CD14-positive monocyte (primary cell): ENCODE data around the gene LYPLA2. TPM values are rescaled to one million over a fixed set of nuclear protein-coding genes. Genes with fewer than 3 reads are reported as not detected.
A peak's percentile ranks its signal among the peaks of the same experiment; 100 is the strongest.

ENCODE experiments used
- DNase-seq, 3 donors: peaks; one replicate each; pipeline ENCODE4 v3.0.0-alpha.2; 2011 to 2022
- H2AFZ ChIP-seq: 2 replicates; pipeline ENCODE4 v1.6.0; 2012; ENCODE audit warnings: mild to moderate bottlenecking, low read depth, low read length, inconsistent platforms; ENCODE audit not compliant: insufficient read depth, poor library complexity, severe bottlenecking
- H3K27ac ChIP-seq, 2 donors: 1 replicate in 1 of 2; 2 replicates in 1 of 2; pipeline ENCODE4 v1.5.1; 2012 to 2013; ENCODE audit warnings: low read length in 2 of 2, control low read depth in 1 of 2, inconsistent platforms in 1 of 2, low read depth in 1 of 2, mild to moderate bottlenecking in 1 of 2
- H3K27me3 ChIP-seq, 2 donors: one replicate each; pipeline versions ENCODE4 v1.6.0 to v1.6.1; 2011 to 2013; ENCODE audit warnings: low read length in 2 of 2; ENCODE audit not compliant: control insufficient read depth in 2 of 2, insufficient read depth in 2 of 2
- H3K36me3 ChIP-seq, 2 donors: replicated peaks in 1 of 2; 1 replicate in 1 of 2; 2 replicates in 1 of 2; pipeline versions ENCODE4 v1.5.1 to v1.6.1; 2012 to 2013; ENCODE audit warnings: low read length in 2 of 2, control low read depth in 1 of 2, inconsistent platforms in 1 of 2, mild to moderate bottlenecking in 1 of 2; ENCODE audit not compliant: insufficient read depth in 2 of 2, control insufficient read depth in 1 of 2
- H3K4me1 ChIP-seq, 2 donors: 1 replicate in 1 of 2; 2 replicates in 1 of 2; pipeline versions ENCODE4 v1.5.1 to v1.6.1; 2012 to 2013; ENCODE audit warnings: low read length in 2 of 2, control low read depth in 1 of 2, inconsistent platforms in 1 of 2, mild to moderate bottlenecking in 1 of 2, moderate library complexity in 1 of 2; ENCODE audit not compliant: insufficient read depth in 2 of 2, control insufficient read depth in 1 of 2
- H3K4me2 ChIP-seq: replicated peaks from 2 replicates; pipeline ENCODE3; 2012; ENCODE audit warnings: low read length, moderate library complexity, mild to moderate bottlenecking; ENCODE audit not compliant: poor library complexity, severe bottlenecking; ENCODE audit errors: extremely low read depth
- H3K4me3 ChIP-seq, 3 experiments: fragments of 200-600 bp in 1 of 3; sonication (generic) in 1 of 3; replicated peaks in 1 of 3; 1 replicate in 2 of 3; 2 replicates in 1 of 3; pipeline ENCODE4 v1.5.1; 2011 to 2013; ENCODE audit warnings: low read length in 3 of 3, mild to moderate bottlenecking in 3 of 3, control low read depth in 2 of 3, low read depth in 2 of 3, inconsistent platforms in 1 of 3, moderate library complexity in 1 of 3
- H3K79me2 ChIP-seq: 2 replicates; pipeline ENCODE4 v1.6.0; 2012; ENCODE audit warnings: mild to moderate bottlenecking, control low read depth, inconsistent platforms, low read length, moderate library complexity; ENCODE audit not compliant: insufficient read depth
- H3K9ac ChIP-seq: 2 replicates; pipeline ENCODE4 v1.6.0; 2017; ENCODE audit warnings: low read length, mild to moderate bottlenecking; ENCODE audit not compliant: insufficient read depth, poor library complexity, severe bottlenecking
- H3K9me3 ChIP-seq, 2 donors: replicated peaks in 1 of 2; 1 replicate in 1 of 2; 2 replicates in 1 of 2; pipeline versions ENCODE4 v1.5.1 to v1.6.1; 2012 to 2013; ENCODE audit warnings: low read length in 2 of 2, control low read depth in 1 of 2; ENCODE audit not compliant: control insufficient read depth in 1 of 2, insufficient read depth in 1 of 2
- H4K20me1 ChIP-seq: 2 replicates; pipeline ENCODE4 v1.6.0; 2012; ENCODE audit warnings: mild to moderate bottlenecking, low read length, control low read depth, moderate library complexity; ENCODE audit not compliant: insufficient read depth
- H3K27ac Mint-ChIP-seq, 7 donors: one replicate each; pipeline ENCODE4 v1.8.0; 2020; ENCODE audit warnings: mild to moderate bottlenecking in 7 of 7, mixed read lengths in 7 of 7, moderate library complexity in 6 of 7, inconsistent platforms in 2 of 7
- H3K27me3 Mint-ChIP-seq, 3 donors: one replicate each; pipeline ENCODE4 v1.8.0; 2021 to 2022; ENCODE audit warnings: low read depth in 3 of 3, mild to moderate bottlenecking in 3 of 3, mixed read lengths in 3 of 3, moderate library complexity in 3 of 3, inconsistent platforms in 1 of 3
- H3K36me3 Mint-ChIP-seq, 2 donors: one replicate each; pipeline ENCODE4 v1.8.0; 2020; ENCODE audit warnings: mixed read lengths in 2 of 2, inconsistent platforms in 1 of 2, mild to moderate bottlenecking in 1 of 2
- H3K4me1 Mint-ChIP-seq: one replicate; pipeline ENCODE4 v1.8.0; 2020; ENCODE audit warnings: mild to moderate bottlenecking, mixed read lengths
- H3K4me3 Mint-ChIP-seq, 2 donors: one replicate each; pipeline ENCODE4 v1.8.0; 2020; ENCODE audit warnings: mild to moderate bottlenecking in 2 of 2, mixed read lengths in 2 of 2, moderate library complexity in 1 of 2
- H3K9me3 Mint-ChIP-seq, 7 donors: one replicate each; pipeline ENCODE4 v1.8.0; 2020 to 2022; ENCODE audit warnings: mixed read lengths in 7 of 7, mild to moderate bottlenecking in 6 of 7, moderate library complexity in 6 of 7, inconsistent platforms in 2 of 7
- CTCF ChIP-seq: fragments of 200-600 bp; IDR thresholded peaks from one replicate; pipeline ENCODE4 v1.8.0; 2022; ENCODE audit warnings: antibody characterized with exemption, mild to moderate bottlenecking
- WGBS: methylation state at CpG from one replicate; pipeline ENCODE4 v1.1.5; 2013; ENCODE audit warnings: missing lambda C conversion rate; ENCODE audit not compliant: insufficient coverage; 5-methylcytosine and 5-hydroxymethylcytosine counted together
- intact Hi-C, 2 donors: fragments of 100-400 bp; cut with micrococcal nuclease; formaldehyde crosslinking; loops; one replicate each; pipeline versions ENCODE4 v1.15.0 to v1.15.1; 2023
- polyA plus RNA-seq, 3 donors: library from polyadenylated mRNA; depleted of rRNA in 1 of 3; unstranded in 2 of 3; stranded (reverse) in 1 of 3; fragments of 300-500 nt in 2 of 3; fragments of >200 nt in 1 of 3; fragmentation: Illumina TruSeq in 2 of 3; gene quantifications; 1 replicate in 2 of 3; 2 replicates in 1 of 3; pipeline ENCODE4 v1.2.3, GENCODE V29; 2012 to 2021

The LYPLA2 gene
- polyA plus RNA-seq, 3 donors = 68.3 to 86.7 (median 74.1) TPM

GRCh38 chr1:23797478-23798448, 6.8 kb downstream of the LYPLA2 start:
- H3K9me3 Mint-ChIP-seq = no peaks in the 10 kb centered on the region
- no peak overlapping the region for H3K9ac ChIP-seq
- intact Hi-C loops = no loop called here
- peaks cover 12% of the 10 kb centered on the region for H3K79me2 ChIP-seq
- peaks cover 36 to 60% of the 10 kb centered on the region in 2 donors for H3K36me3 ChIP-seq
- H3K4me2 ChIP-seq = no peak overlapping the region
- no peak overlapping the region for H2AFZ ChIP-seq
- peak overlapping the region in 1 of 2 donors; percentile 31 for H3K4me3 Mint-ChIP-seq
- peaks cover 9% of the 10 kb centered on the region for H4K20me1 ChIP-seq
- no peaks in the 10 kb centered on the region for H3K27me3 ChIP-seq
- H3K36me3 Mint-ChIP-seq = peaks cover 35 to 60% of the 10 kb centered on the region in 2 donors
- H3K27me3 Mint-ChIP-seq = peaks cover 0 to 3% (median 0%) of the 10 kb centered on the region in 3 donors
- no peaks in the 10 kb centered on the region for H3K9me3 ChIP-seq
- peak overlapping the region in 5 of 7 donors; percentile 32 to 65 (median 46) for H3K27ac Mint-ChIP-seq
- no peak for DNase-seq
- H3K27ac ChIP-seq = no peak overlapping the region
- no peak for TF ChIP-seq CTCF
- 92% methylated on average over 13 of the region's 20 CpGs for WGBS
- H3K4me3 ChIP-seq = no peak overlapping the region
- H3K4me1 ChIP-seq = peaks cover 25 to 40% of the 10 kb centered on the region in 2 donors
- H3K4me1 Mint-ChIP-seq = peaks cover 28% of the 10 kb centered on the region

GRCh38 chr1:23798662-23799142, 7.8 kb downstream of the LYPLA2 start:
- no peak overlapping the region for H2AFZ ChIP-seq
- 87% methylated on average over 9 of the region's 12 CpGs for WGBS
- H3K79me2 ChIP-seq = peaks cover 5% of the 10 kb centered on the region
- DNase-seq = no peak
- intact Hi-C loops = no loop called here
- H3K27ac Mint-ChIP-seq = peak overlapping the region in 6 of 7 donors; percentile 46 to 93 (median 80)
- peaks cover 29 to 59% of the 10 kb centered on the region in 2 donors for H3K36me3 ChIP-seq
- H3K9ac ChIP-seq = no peak overlapping the region
- H3K4me3 ChIP-seq = peak overlapping the region in 1 of 3 experiments; percentile 85
- H3K9me3 Mint-ChIP-seq = no peaks in the 10 kb centered on the region
- peaks cover under 1% of the 10 kb centered on the region for H4K20me1 ChIP-seq
- peak overlapping the region in 1 of 2 donors; percentile 97 for H3K27ac ChIP-seq
- H3K4me1 ChIP-seq = peaks cover 26 to 34% of the 10 kb centered on the region in 2 donors
- TF ChIP-seq CTCF = no peak
- H3K27me3 ChIP-seq = no peaks in the 10 kb centered on the region
- peaks cover 34 to 60% of the 10 kb centered on the region in 2 donors for H3K36me3 Mint-ChIP-seq
- H3K4me2 ChIP-seq = no peak overlapping the region
- H3K4me3 Mint-ChIP-seq = no peak overlapping the region
- no peaks in the 10 kb centered on the region for H3K9me3 ChIP-seq
- peaks cover 28% of the 10 kb centered on the region for H3K4me1 Mint-ChIP-seq
- peaks cover 0 to 3% (median 0%) of the 10 kb centered on the region in 3 donors for H3K27me3 Mint-ChIP-seq
